Gastroesophageal sphincter (tissue), 4 donors: Measurements from ENCODE around the gene INA. TPM values are rescaled to one million over a fixed set of nuclear protein-coding genes. Genes with fewer than 3 reads are reported as not detected.

Experiments used
- small RNA-seq, 4 donors: library from RNA; depleted of rRNA; stranded (forward); fragments of <200 nt; gene quantifications; one replicate each; pipeline ENCODE3, GENCODE V24; 2016
- total RNA-seq, 4 donors: library from RNA; depleted of rRNA; stranded (reverse); fragments of >200 nt; gene quantifications; one replicate each; pipeline ENCODE4 v1.1.0, GENCODE V29; 2016

The INA gene
- total RNA-seq, 4 donors from 2014 or later, result 0.31 to 1.8 (median 1.2) TPM

Small RNA genes lying within 50 kb of the gene (small RNA-seq; reads per million reads assigned to genes)
- gene RNU11-3P, result 0 reads per million in 4 donors

Other genes with a start within 250 kb of the INA start
- 10 to 100 TPM; 63.4 to 71.9 (median 71.1) TPM for gene NT5C2, start 83.9 kb upstream of the INA start, total RNA-seq
- gene RPEL1, start 31.3 kb upstream of the INA start, total RNA-seq, result not detected
- gene PCGF6, start 74.0 kb downstream of the INA start, total RNA-seq, result 10 to 100 TPM; 11.7 to 19.1 (median 17.1) TPM
- 1 to 10 TPM; 4.0 to 6.7 (median 4.3) TPM for gene TAF5, start 90.8 kb downstream of the INA start, total RNA-seq
- 100 to 1,000 TPM; 321 to 561 (median 470) TPM for gene ATP5MK, start 119.3 kb downstream of the INA start, total RNA-seq
- 10 to 100 TPM; 14.3 to 21.7 (median 17.6) TPM for gene PDCD11, start 119.5 kb downstream of the INA start, total RNA-seq
- gene CALHM2, start 175.2 kb downstream of the INA start, total RNA-seq, result 10 to 100 TPM; 30.8 to 69.3 (median 49.6) TPM
- gene CALHM1, start 181.8 kb downstream of the INA start, total RNA-seq, result not detected
- not detected for gene CALHM3, start 202.1 kb downstream of the INA start, total RNA-seq
- under 1 TPM in 3 of 4 donors, not detected in 1; 0.15 to 0.27 (median 0.19) TPM for gene NEURL1, start 216.6 kb downstream of the INA start, total RNA-seq